Bronchial epithelial cell (primary cell): ENCODE results near the gene AFAP1L1. TPM values are rescaled to one million over a fixed set of nuclear protein-coding genes. Genes with fewer than 3 reads are reported as not detected.
"Not testable (repeated sequence)": the region's sequence is repeated elsewhere in the genome, so short reads cannot be mapped to it uniquely, and the experiment has no call there.

Experiments used
- DNase-seq: peaks from one replicate; pipeline ENCODE4 v3.0.0-alpha.2; 2010; ENCODE audit warnings: low read depth
- FAIRE-seq: peaks from 2 replicates; lab custom pipeline; 2011; peaks lifted over from hg19 to GRCh38; lab: Jason Lieb, UNC
- H3K27me3 ChIP-seq: 2 replicates; pipeline ENCODE4 v1.5.1; 2011; ENCODE audit warnings: low read length; ENCODE audit not compliant: control insufficient read depth, insufficient read depth
- H3K36me3 ChIP-seq: 2 replicates; pipeline ENCODE4 v1.5.1; 2011; ENCODE audit warnings: low read length; ENCODE audit not compliant: control insufficient read depth, insufficient read depth
- H3K4me3 ChIP-seq: 2 replicates; pipeline ENCODE4 v1.5.1; 2011; ENCODE audit warnings: mild to moderate bottlenecking, low read depth, low read length, control low read depth
- total RNA-seq: library from RNA; depleted of rRNA; stranded (reverse); fragments of >200 nt; gene quantifications from 2 replicates; pipeline ENCODE4 v1.2.1, GENCODE V29; 2014
- TF ChIP-seq, protein P1 (sequence below): IDR thresholded peaks from 2 replicates; pipeline ENCODE4 v1.5.1; 2011; ENCODE audit warnings: mild to moderate bottlenecking, moderate library complexity, low read length, control low read depth, inconsistent platforms; ENCODE audit not compliant: insufficient read depth, severe bottlenecking

Gene AFAP1L1
- total RNA-seq, 1 donor from 2014 or later: 17.4 TPM

GRCh38 chr5:149271195-149271715 lies 404 bp upstream of the AFAP1L1 start:
- peak overlapping the region; percentile 46 for H3K4me3 ChIP-seq
- no peak for FAIRE-seq
- TF ChIP-seq, protein P1, sequence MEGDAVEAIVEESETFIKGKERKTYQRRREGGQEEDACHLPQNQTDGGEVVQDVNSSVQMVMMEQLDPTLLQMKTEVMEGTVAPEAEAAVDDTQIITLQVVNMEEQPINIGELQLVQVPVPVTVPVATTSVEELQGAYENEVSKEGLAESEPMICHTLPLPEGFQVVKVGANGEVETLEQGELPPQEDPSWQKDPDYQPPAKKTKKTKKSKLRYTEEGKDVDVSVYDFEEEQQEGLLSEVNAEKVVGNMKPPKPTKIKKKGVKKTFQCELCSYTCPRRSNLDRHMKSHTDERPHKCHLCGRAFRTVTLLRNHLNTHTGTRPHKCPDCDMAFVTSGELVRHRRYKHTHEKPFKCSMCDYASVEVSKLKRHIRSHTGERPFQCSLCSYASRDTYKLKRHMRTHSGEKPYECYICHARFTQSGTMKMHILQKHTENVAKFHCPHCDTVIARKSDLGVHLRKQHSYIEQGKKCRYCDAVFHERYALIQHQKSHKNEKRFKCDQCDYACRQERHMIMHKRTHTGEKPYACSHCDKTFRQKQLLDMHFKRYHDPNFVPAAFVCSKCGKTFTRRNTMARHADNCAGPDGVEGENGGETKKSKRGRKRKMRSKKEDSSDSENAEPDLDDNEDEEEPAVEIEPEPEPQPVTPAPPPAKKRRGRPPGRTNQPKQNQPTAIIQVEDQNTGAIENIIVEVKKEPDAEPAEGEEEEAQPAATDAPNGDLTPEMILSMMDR: no peak
- no peaks in the 10 kb centered on the region for H3K27me3 ChIP-seq
- no peaks in the 10 kb centered on the region for H3K36me3 ChIP-seq
- peak; percentile 44 for DNase-seq

GRCh38 chr5:149272781-149273180 lies 1.1 kb downstream of the AFAP1L1 start:
- not testable (repeated sequence) for H3K4me3 ChIP-seq, DNase-seq, H3K27me3 ChIP-seq, H3K36me3 ChIP-seq, FAIRE-seq

- TF ChIP-seq, protein P1: no peak
- DNase-seq (no peak), FAIRE-seq (no peak)
- H3K4me3 ChIP-seq: no peak overlapping the region
- no peaks in the 10 kb centered on the region for H3K36me3 ChIP-seq
- H3K27me3 ChIP-seq: no peaks in the 10 kb centered on the region
Observed at GRCh38 chr5:149273237-149273636, 1.6 kb downstream of the AFAP1L1 start.

DNA sequence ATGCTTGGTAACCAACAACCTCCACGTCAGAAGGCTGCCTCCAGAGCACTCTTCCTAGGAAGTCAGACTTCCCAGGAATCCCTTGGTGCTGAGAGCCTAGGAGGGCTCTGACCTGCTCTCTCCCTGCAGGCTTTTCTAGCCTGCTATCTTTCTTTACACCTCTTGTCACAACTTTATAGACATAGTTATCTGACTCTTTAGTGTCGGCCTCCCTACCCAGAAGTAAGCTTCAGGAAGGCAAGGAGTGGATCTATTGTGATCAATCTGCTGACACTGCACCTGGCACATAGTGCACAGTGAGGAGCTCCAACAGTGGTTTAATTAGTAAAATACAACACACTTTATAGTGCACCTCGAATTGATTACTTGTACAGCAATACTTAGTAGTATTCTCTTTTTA lies 2.3 kb downstream of the AFAP1L1 start:
- no peak for FAIRE-seq
- Histone ChIP-seq H3K4me3 (no peak overlapping the region), H3K36me3 (no peaks in the 10 kb centered on the region), H3K27me3 (no peaks in the 10 kb centered on the region)
- TF ChIP-seq, protein P1: no peak
- no peak for DNase-seq

DNA sequence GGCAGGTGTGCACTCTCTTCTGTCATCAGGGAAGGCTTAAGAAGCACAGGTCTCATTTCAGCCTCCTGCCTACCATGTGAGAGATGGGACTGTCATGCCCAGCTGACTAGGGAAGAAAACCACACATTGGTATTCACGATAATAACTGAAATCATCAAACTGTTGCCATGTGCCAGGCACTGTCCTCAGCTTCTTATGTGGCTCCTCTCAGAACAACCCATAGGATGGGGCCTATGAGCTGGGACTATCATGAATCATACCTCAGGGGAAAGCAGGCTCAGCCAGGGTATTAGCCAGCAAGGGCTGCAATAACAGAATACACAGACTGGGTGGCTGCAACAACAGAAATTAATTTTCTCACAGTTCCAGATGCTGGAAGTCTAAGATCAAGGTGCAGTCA lies 3.3 kb downstream of the AFAP1L1 start:
- H3K4me3 ChIP-seq: no peak overlapping the region
- FAIRE-seq (no peak), DNase-seq (peak; percentile 48)

DNA sequence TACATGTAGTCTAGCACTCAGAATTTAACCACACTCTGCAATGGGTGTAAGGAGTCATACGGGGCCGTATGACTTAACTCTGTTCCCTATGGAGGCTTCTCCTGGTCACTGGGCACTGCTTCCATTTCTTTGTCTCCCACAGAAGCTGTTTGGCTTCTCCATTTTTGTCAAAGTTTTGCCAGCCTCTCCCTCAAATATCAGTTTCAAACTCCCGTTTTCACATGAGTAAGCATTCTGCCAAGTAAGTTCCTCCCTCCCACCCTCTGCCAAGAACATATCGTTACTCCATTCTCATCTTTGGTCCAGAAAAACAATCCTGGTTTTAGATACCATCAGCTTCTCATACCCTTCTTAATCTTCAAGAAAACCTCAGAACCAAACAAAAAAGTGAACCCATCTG lies 6.1 kb downstream of the AFAP1L1 start:
- Histone ChIP-seq H3K4me3 (no peak overlapping the region), H3K36me3 (no peaks in the 10 kb centered on the region), H3K27me3 (no peaks in the 10 kb centered on the region)
- DNase-seq: no peak
- TF ChIP-seq, protein P1: no peak
- no peak for FAIRE-seq

More for the DNA sequence above, 3.3 kb downstream of the AFAP1L1 start:
- no peaks in the 10 kb centered on the region for H3K36me3 ChIP-seq
- H3K27me3 ChIP-seq: no peaks in the 10 kb centered on the region
- TF ChIP-seq, protein P1: no peak
